Measurements from ENCODE around the gene TCP11L2.

Gene TCP11L2

GRCh38 chr12:106333756-106334155, 31.2 kb downstream of the TCP11L2 start:
- TF ChIP-seq SPI1 (IDR thresholded peaks at IDR 0.05; ENCODE audit: borderline replicate concordance, low read depth) (no peak), CTCF (IDR thresholded peaks at IDR 0.05; ENCODE audit: insufficient read depth, low read length) (no peak), POLR2AphosphoS5 (IDR thresholded peaks at IDR 0.05; ENCODE audit: low read depth) (no peak), REST (IDR thresholded peaks at IDR 0.05; ENCODE audit: insufficient replicate concordance, low read depth) (no peak), GABPA (IDR thresholded peaks at IDR 0.05; ENCODE audit: low read depth) (no peak)
- no peak overlapping the region for H3K27ac ChIP-seq (replicated peaks)
- no peak overlapping the region for H3K4me3 ChIP-seq (replicated peaks; ENCODE audit: insufficient read depth, low read length)
- no peak for DNase-seq (ENCODE audit: low read depth in 1 of 2, low spot score in 1 of 2)
- no peaks in the 10 kb centered on the region for H3K27me3 ChIP-seq (ENCODE audit: insufficient read depth, poor library complexity, severe bottlenecking)

- no peaks in the 10 kb centered on the region for H3K27me3 ChIP-seq (ENCODE audit: insufficient read depth, poor library complexity, severe bottlenecking)
- TF ChIP-seq SPI1 (IDR thresholded peaks at IDR 0.05; ENCODE audit: borderline replicate concordance, low read depth): no peak
- TF ChIP-seq REST (IDR thresholded peaks at IDR 0.05; ENCODE audit: insufficient replicate concordance, low read depth): no peak
- TF ChIP-seq GABPA (IDR thresholded peaks at IDR 0.05; ENCODE audit: low read depth): no peak
- TF ChIP-seq CTCF (IDR thresholded peaks at IDR 0.05; ENCODE audit: insufficient read depth, low read length): no peak
- TF ChIP-seq POLR2AphosphoS5 (IDR thresholded peaks at IDR 0.05; ENCODE audit: low read depth): no peak
- no peak overlapping the region for H3K27ac ChIP-seq (replicated peaks)
- no peak overlapping the region for H3K4me3 ChIP-seq (replicated peaks; ENCODE audit: insufficient read depth, low read length)
- DNase-seq (ENCODE audit: low read depth in 1 of 2, low spot score in 1 of 2): no peak
Measured at GRCh38 chr12:106341086-106341877, 38.7 kb downstream of the TCP11L2 start.

DNA sequence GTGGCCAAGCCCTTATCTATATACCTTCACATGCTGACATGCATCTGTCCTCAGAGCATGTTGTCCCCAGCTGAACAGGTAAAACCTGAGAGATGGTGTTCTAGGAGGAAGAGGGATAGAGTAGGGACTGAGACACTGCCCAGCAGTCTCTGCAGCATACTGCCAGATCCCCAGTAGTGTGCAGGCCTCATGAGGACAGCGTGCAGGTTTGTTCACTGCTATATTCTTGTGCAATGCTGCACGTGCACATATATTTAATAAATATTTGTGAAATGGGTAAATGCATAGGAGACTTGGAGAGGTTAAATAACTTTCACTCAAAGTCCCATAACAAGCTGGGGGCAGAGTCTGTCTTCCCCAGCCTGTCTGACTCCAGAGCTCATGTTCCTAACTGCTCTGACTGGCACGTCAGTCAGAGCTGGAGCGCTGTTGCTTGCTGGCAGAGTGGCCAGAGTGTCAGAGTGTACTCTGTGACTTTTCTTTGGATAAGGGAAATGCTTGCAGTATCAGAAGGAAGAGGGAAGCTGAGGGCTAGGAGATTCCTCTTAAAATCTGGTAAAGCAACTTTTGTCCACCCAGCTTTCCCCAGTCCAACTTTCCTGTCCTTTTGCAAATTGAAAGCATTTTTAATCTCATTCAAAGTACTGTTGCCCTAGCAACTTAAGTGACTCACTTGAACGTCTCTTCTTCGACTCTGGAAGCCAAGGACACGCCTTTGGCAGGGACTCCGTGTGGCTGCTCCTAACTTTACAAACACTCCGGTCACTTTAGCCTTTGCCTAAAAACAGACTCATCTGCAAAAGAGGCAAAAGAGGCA, 40.1 kb downstream of the TCP11L2 start:
- Histone ChIP-seq H3K27me3 (ENCODE audit: insufficient read depth, poor library complexity, severe bottlenecking) (no peaks in the 10 kb centered on the region), H3K4me3 (replicated peaks; ENCODE audit: insufficient read depth, low read length) (no peak overlapping the region), H3K27ac (replicated peaks) (no peak overlapping the region)
- TF ChIP-seq GABPA (IDR thresholded peaks at IDR 0.05; ENCODE audit: low read depth) (no peak), REST (IDR thresholded peaks at IDR 0.05; ENCODE audit: insufficient replicate concordance, low read depth) (no peak), SPI1 (IDR thresholded peaks at IDR 0.05; ENCODE audit: borderline replicate concordance, low read depth) (no peak), POLR2AphosphoS5 (IDR thresholded peaks at IDR 0.05; ENCODE audit: low read depth) (no peak), CTCF (IDR thresholded peaks at IDR 0.05; ENCODE audit: insufficient read depth, low read length) (no peak)
- DNase-seq (ENCODE audit: low read depth in 1 of 2, low spot score in 1 of 2): no peak

Measured in HL-60 (cell line).